Calu3 (cell line): Measurements from ENCODE around the gene CPNE5. TPM values are rescaled to one million over a fixed set of nuclear protein-coding genes. Genes with fewer than 3 reads are reported as not detected.
"Not testable (repeated sequence)": the region's sequence is repeated elsewhere in the genome, so short reads cannot be mapped to it uniquely, and the experiment has no call there.

Experiments used
- BruUV-seq: library from RNA; stranded (reverse); fragments of 400-500 nt; replicated peaks from 2 replicates; lab custom pipeline; 2021; lab: Mats Ljungman, UMichigan
- CTCF ChIA-PET: fragments of 300-600 bp; sonication (Branson Sonifier 250); formaldehyde crosslinking; loops from one replicate; lab custom pipeline; 2022; ENCODE audit warnings: antibody characterized with exemption; lab: Charles Lee
- DNase-seq: peaks from one replicate; pipeline ENCODE4 v3.0.0; 2022
- H3K27ac Mint-ChIP-seq: one replicate; pipeline ENCODE4 v1.8.0; 2022; ENCODE audit warnings: mixed read lengths; ENCODE audit not compliant: unreplicated experiment
- H3K27me3 Mint-ChIP-seq: one replicate; pipeline ENCODE4 v1.8.0; 2022; ENCODE audit warnings: mixed read lengths; ENCODE audit not compliant: unreplicated experiment
- H3K36me3 Mint-ChIP-seq: one replicate; pipeline ENCODE4 v1.8.0; 2022; ENCODE audit warnings: mild to moderate bottlenecking, moderate library complexity, mixed read lengths; ENCODE audit not compliant: insufficient read depth, unreplicated experiment
- H3K4me1 Mint-ChIP-seq: one replicate; pipeline ENCODE4 v1.8.0; 2022; ENCODE audit warnings: mild to moderate bottlenecking, low read depth, mixed read lengths; ENCODE audit not compliant: unreplicated experiment
- H3K4me3 Mint-ChIP-seq: one replicate; pipeline ENCODE4 v1.8.0; 2022; ENCODE audit warnings: mild to moderate bottlenecking, low read depth, moderate library complexity, mixed read lengths; ENCODE audit not compliant: unreplicated experiment
- H3K9me3 Mint-ChIP-seq: one replicate; pipeline ENCODE4 v1.8.0; 2022; ENCODE audit warnings: low read depth, mixed read lengths; ENCODE audit not compliant: unreplicated experiment
- intact Hi-C: fragments of 100-400 bp; cut with micrococcal nuclease; formaldehyde crosslinking; loops from one replicate; pipeline ENCODE4 v1.10.0; 2022; ENCODE audit not compliant: unreplicated experiment
- total RNA-seq: library from RNA; stranded (reverse); gene quantifications from 2 replicates; pipeline ENCODE4 v1.2.3, GENCODE V29; 2022
- TF ChIP-seq, protein P1 (sequence below): fragments of 200-600 bp; IDR thresholded peaks from one replicate; pipeline ENCODE4 v1.8.0; 2022; ENCODE audit warnings: antibody characterized with exemption; ENCODE audit not compliant: unreplicated experiment

Gene CPNE5
- total RNA-seq, 1 experiment from 2014 or later, result not detected

DNA sequence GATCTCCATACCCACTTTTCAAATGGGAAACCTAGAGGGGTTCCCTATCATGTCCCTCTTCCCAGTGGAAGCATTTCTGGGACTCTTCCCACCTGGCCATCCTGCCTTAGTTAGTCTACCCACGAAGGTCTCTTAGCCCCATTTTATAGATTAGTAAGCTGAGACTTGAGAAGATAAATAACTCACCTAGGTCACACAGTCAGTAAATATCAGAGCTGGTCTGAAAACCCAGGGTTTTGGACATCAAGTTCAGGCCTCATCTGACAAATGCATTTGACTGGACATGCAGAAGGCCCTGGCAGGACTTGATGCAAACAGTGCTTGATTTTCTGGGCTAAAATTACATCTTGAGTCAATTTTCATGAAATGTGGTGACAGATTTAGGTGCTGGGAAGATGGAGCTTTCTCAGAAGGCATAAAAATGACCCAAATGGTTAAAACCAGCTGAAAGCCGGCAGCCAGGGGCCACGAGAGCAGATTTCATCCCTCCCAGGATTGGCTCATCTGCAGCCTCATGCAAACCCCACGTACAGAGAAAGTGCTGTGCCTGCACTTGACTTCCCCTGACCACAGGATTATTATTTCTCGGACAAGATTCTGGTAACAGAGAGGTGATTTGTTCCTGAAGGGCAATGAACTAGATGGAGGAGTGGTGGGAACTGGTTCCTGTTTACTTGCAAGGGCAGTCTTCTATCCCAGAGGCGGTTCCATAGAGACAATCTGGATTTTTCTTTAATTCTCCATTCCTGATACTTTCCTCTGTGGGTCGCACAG is 23.1 kb downstream of the CPNE5 start:
- CTCF ChIA-PET, result no interaction called here
- H3K36me3 Mint-ChIP-seq, result no peaks in the 10 kb centered on the region

DNA sequence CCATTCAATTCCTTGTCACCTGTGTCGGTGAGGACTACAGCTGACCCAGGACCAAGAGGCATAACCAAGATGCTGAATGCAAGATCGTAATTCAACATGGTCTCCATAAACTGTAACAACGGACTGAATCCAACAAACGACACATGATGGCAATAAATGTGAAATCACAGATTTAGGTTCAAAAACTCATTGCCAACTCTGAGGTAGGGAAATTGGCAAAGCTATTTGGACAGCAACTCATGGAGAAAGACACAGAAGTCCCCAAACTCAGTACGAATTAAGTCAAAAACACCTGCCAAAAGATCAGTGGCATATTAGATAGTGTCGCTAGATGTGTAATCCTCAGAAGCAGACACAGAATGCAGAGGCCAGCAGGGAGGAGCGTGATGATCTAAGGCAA is 25.0 kb downstream of the CPNE5 start:
- TF ChIP-seq, protein P1, sequence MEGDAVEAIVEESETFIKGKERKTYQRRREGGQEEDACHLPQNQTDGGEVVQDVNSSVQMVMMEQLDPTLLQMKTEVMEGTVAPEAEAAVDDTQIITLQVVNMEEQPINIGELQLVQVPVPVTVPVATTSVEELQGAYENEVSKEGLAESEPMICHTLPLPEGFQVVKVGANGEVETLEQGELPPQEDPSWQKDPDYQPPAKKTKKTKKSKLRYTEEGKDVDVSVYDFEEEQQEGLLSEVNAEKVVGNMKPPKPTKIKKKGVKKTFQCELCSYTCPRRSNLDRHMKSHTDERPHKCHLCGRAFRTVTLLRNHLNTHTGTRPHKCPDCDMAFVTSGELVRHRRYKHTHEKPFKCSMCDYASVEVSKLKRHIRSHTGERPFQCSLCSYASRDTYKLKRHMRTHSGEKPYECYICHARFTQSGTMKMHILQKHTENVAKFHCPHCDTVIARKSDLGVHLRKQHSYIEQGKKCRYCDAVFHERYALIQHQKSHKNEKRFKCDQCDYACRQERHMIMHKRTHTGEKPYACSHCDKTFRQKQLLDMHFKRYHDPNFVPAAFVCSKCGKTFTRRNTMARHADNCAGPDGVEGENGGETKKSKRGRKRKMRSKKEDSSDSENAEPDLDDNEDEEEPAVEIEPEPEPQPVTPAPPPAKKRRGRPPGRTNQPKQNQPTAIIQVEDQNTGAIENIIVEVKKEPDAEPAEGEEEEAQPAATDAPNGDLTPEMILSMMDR, result no peak
- Mint-ChIP-seq H3K36me3 (no peaks in the 10 kb centered on the region), H3K27me3 (peaks cover 33% of the 10 kb centered on the region), H3K4me3 (no peak overlapping the region), H3K4me1 (no peaks in the 10 kb centered on the region), H3K9me3 (no peaks in the 10 kb centered on the region), H3K27ac (no peak overlapping the region)
- no TSS peak for BruUV-seq
- intact Hi-C loops, result no loop called here
- CTCF ChIA-PET, result interaction anchor here (1.4 to 1.7 kb wide), 2 partner anchors 8 to 35 kb away, joined by 3 read pairs; no protein-coding TSS in a partner anchor
- no peak for DNase-seq

More for the DNA sequence above, 23.1 kb downstream of the CPNE5 start:
- Mint-ChIP-seq H3K27ac (no peak overlapping the region), H3K27me3 (peaks cover 21% of the 10 kb centered on the region), H3K4me3 (no peak overlapping the region), H3K9me3 (no peaks in the 10 kb centered on the region), H3K4me1 (peaks cover 8% of the 10 kb centered on the region)
- DNase-seq, result no peak
- no TSS peak for BruUV-seq
- TF ChIP-seq, protein P1, result no peak
- intact Hi-C loops, result no loop called here

DNA sequence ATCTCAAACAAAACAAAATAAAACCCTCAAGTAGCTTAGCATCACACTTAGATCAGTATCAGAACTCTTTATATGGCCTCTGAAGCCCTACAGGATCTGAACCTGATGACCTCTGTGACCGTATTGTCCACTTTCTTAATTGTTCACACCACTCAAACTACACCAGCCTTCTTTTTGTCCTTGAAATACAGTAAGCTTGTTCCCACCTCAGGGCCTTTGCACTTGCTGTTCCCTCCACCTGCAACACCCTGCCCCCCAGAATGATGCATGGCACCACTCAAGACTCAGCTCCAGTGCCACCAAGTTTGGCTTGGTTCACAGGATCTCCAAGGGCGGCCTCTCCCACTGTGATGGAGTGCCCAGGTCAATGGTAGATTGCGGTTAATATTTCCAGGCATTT is 25.7 kb downstream of the CPNE5 start:
- no peak overlapping the region for H3K4me3 Mint-ChIP-seq
- intact Hi-C loops, result no loop called here
- TF ChIP-seq, protein P1, result no peak

DNA sequence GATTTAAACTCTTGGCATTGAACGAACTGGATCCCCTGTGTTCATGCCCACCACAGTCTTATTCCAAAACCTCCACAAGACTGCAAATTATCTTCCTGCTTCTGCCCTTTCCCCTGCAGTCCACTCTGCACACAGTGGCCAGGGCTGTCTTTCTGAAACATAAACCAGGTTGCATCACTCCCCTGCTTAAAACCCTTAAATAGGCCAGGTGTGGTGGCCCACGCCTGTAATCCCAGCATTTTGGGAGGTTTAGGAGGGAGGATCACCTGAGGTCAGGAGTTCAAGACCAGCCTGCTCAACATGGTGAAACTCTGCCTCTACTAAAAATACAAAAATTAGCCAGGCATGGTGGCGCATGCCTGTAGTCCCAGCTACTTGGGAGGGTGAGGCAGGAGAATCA is 26.2 kb downstream of the CPNE5 start:
- H3K27me3 Mint-ChIP-seq, result peaks cover 37% of the 10 kb centered on the region
- DNase-seq, H3K4me3 Mint-ChIP-seq, H3K36me3 Mint-ChIP-seq, CTCF ChIA-PET, H3K4me1 Mint-ChIP-seq, BruUV-seq, H3K9me3 Mint-ChIP-seq, H3K27ac Mint-ChIP-seq, intact Hi-C loops: not testable (repeated sequence)

More for the DNA sequence above, 25.7 kb downstream of the CPNE5 start:
- no TSS peak for BruUV-seq
- H3K4me1 Mint-ChIP-seq, result no peaks in the 10 kb centered on the region
- no peak overlapping the region for H3K27ac Mint-ChIP-seq
- CTCF ChIA-PET, result interaction anchor here (1.4 kb wide), 1 partner anchor 35 kb away, joined by 3 read pairs; no protein-coding TSS in a partner anchor
- no peaks in the 10 kb centered on the region for H3K9me3 Mint-ChIP-seq
- no peak for DNase-seq
- no peaks in the 10 kb centered on the region for H3K36me3 Mint-ChIP-seq
- peaks cover 37% of the 10 kb centered on the region for H3K27me3 Mint-ChIP-seq
